ENCODE results near the gene GRK3.
"Not testable (repeated sequence)": the region's sequence is repeated elsewhere in the genome, so short reads cannot be mapped to it uniquely, and the experiment has no call there.

Gene GRK3

GRCh38 chr22:25564320-25564978, at the start of gene GRK3:
GRK3 (plus strand) TSS chr22:25564675; CDS start chr22:25565041, 366 bp downstream.
- peak; percentile 52 for DNase-seq

DNA sequence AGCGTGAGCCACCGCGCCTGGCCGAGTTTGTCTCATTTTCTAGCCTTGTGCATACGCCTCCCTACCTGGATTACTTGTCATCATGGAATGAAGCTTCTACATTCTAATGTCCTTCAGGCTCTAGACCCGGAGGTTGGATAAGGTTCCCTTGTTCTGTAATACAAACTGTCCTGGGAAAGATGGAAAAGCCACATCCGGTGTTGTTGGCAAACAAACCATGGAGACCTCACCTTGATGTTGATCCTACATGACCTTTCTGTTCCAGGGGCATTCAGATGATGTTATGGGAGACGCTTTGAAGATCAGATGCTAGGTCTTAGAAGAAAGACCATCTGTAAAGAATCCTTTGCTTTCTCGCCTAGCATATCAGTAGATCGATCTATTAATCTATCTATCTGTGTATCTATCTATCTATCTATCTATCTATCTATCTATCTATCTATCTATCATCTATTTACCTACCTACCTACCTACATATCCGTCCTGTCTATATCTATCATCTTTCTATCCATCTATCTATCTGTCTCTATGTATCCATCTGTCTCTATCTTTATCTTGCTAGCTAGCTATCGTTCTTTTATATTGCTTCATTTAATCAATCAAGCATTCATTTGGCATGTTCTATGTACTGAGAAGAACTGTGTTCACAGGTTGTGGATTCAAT, 46.3 kb upstream of the GRK3 start:
- no peak for DNase-seq

DNA sequence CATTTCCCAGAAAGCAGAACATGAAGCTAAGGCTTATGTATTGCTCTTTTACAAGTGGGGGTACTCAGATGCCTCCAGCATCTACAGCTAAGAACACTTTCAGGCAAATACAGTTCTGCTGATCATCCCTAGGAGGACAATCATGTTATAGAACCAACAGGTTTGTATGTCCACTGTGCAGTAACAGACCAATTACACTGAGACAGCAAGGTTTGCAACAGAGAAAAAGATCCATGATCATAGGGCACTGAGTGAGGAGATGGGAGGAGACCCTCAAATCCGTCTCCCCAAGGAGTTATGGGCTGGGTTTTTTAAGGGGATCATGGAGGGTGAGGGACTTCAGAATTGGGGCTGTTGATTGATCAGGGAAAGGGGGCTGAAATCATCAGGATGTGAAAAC, 39.1 kb upstream of the GRK3 start:
- DNase-seq: no peak

GRCh38 chr22:25525804-25526584, 38.5 kb upstream of the GRK3 start:
- not testable (repeated sequence) for DNase-seq

DNA sequence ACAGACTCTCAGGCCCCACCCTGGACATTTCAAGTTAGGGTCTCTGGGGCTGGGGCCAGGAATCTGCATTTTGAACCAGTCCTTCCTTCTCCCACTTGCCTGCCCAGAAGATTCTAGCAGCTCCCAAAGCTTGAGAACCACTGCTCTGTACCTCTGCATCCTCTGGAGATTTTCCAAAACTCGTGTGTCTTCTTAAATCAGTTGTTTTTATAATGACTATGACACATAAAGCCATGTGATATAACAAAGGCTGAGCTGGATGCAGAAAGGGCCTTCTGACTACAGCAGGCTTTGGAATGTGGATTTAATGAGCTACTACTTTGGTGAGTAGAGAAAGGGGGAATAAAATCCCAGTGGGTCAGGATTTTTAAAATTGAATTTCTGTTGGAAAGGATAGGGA, 37.5 kb upstream of the GRK3 start:
- not testable (repeated sequence) for DNase-seq

DNA sequence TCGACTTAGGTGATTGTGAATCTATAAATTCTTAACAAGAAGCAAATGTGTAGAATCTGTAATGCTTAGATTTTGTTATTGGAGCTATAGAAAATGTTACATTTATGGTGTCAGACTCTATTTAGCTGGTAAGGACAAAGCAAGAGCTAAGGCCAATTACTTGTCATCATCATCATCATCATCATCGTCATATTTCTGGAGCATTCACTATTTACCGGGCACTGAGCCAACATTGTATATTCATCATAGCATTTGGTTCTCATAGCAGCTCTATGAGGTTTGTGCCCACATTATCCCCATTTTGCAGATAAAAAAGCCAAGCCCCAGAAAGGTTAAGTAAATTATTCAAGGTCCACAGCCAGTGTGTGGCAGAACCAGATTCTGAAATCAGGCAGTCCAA, 36.4 kb upstream of the GRK3 start:
- not testable (repeated sequence) for DNase-seq

- not testable (repeated sequence) for DNase-seq
These were observed 35.4 kb upstream of the GRK3 start for GRCh38 chr22:25529059-25529458.

DNA sequence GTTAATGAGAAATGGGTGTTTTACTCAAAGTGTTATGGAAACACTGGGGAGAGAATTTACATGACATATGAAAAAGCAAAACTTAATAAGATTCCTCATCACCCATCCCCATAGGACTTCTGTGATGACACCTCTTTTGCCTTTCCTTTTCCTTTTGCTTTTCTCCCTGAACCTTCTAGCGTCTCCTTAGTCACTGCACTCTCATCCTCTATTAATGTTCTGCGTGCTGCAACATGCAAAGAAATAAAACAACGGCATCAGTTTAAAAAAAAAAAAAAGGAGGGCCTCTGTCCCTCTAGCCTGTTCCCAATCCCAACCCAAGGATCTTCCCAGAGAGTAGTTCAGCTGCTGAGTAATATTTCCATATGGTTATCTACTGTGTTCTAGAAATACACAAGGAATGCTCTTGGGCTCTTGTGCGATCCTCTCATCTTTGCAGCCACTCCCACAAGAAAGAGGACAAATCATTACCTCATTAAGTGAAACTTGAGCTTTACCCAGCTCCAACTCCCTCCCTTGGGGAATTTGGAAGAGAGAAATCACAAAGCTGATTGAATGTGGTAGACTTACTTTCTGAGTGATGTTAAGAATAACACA, 34.8 kb upstream of the GRK3 start:
- DNase-seq: not testable (repeated sequence)

DNA sequence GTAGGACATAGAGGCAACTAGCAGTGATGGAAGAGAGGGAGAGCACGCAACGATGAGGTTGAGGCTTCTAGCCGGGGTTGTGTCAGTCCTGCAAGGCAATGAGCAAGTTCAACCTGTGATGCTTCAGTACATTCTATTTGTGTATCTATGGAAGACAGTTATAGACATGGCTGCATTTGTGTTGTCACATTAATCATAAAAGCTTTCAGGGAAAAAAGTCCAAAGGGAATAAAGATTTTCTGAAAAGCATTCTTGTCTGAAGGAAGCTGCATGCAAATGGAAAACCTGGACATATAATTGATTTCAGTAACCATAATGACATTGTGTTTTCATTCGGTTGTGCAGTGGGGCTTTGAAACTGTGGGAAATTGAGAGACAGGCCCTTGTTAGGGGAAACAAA, 32.8 kb upstream of the GRK3 start:
- not testable (repeated sequence) for DNase-seq

DNA sequence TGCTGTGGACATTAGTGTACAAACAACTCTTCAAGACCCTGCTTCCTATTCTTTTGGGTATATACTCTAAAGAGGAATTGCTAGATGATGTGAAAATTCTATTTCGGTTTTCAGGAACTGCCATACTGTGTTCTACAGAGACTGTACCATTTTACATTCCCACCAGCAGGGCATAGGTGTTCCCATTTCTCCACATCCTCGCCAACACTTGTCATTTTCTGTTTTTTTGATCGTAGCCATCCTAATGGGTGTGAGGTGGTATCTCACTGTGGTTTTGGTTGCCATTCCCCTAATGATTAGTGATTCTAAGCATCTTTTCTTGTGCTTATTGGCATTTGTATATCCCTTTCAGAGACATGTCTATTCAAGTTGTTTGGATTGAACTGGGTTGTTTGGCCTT, 29.8 kb upstream of the GRK3 start:
- no peak for DNase-seq

GRCh38 chr22:25536589-25536988, 27.9 kb upstream of the GRK3 start:
- DNase-seq: no peak

DNA sequence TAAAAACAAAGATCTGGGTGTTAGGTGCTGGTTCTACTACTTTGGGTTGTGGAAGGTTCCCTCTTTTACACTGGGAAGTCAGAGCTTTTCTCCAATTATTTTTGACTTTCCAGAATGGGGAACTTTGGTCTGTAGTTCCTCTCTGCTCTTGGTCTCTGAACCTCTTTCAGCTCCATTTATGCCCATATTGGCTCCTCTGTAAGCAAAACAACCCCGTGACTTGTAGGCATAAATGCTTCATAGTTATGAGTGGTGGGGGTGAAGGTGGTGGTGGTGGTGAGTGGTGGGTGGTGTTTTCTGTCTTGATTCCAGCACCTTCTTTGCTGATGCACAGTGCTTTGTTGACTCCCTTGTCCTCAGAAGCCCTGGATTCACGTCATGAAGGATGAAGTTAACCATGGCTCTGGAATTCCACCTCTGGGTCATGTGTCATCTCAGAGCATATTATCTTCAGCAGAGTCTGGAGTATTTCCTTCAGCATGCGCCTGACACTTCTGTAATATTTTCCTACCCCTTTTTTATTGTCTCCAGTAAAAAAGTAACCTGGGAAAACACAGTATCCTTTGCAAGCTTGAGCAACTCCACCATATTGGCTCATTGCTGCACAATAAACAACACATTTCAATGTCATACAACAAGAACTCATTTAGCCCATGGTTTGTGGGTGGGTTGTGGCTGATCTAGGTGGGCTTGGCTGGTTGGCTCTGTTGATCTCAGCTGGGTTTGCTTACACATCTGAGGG, 24.1 kb upstream of the GRK3 start:
- no peak for DNase-seq

- no peak for DNase-seq
These were observed 23.4 kb upstream of the GRK3 start for GRCh38 chr22:25540908-25541660.

GRCh38 chr22:25542191-25542590, 22.3 kb upstream of the GRK3 start:
- no peak for DNase-seq

- no peak for DNase-seq
These were observed 21.6 kb upstream of the GRK3 start for GRCh38 chr22:25542720-25543402.

DNA sequence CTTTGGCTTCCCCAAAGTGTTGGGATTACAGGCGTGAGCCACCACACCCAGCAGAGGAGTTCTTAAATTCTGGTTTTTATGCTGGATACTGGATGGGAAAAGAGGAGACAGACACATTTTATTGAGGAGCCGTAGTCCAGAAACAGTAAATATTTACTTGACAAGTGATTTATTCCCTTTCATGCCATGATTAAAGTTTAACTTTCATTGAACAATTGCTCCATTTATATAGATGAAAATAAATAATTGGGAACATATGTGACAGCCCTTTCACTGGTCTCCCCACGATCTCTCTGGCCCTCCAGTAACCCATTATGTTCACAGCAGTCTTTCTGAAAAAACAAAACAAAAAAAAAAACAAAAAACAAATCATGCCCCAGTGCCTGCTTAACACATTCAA, 19.3 kb upstream of the GRK3 start:
- DNase-seq: no peak

- DNase-seq: no peak
These were observed 18.8 kb upstream of the GRK3 start for GRCh38 chr22:25545672-25546071.

GRCh38 chr22:25546242-25546641, 18.2 kb upstream of the GRK3 start:
- DNase-seq: no peak

DNA sequence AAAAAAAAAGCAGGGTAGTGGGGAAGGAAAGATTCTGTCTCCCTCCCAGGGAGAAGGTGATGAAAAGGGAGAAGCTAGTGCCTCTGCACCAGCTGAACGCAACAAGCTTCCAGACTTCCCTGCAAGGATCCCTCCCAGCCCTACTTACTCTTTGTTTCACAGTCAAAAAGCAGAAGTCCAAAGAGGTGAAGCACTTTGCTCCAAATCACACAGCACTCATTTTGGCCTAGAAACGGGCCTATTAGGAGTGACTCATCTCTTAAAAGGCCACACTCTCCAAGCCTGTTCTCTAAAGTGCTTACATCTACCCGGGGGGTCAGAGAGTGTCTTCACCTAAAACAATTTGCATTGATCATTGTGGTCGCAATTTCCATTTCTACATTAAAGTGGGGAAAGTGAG, 17.7 kb upstream of the GRK3 start:
- no peak for DNase-seq

GRCh38 chr22:25548866-25549464, 15.5 kb upstream of the GRK3 start:
- DNase-seq: no peak

DNA sequence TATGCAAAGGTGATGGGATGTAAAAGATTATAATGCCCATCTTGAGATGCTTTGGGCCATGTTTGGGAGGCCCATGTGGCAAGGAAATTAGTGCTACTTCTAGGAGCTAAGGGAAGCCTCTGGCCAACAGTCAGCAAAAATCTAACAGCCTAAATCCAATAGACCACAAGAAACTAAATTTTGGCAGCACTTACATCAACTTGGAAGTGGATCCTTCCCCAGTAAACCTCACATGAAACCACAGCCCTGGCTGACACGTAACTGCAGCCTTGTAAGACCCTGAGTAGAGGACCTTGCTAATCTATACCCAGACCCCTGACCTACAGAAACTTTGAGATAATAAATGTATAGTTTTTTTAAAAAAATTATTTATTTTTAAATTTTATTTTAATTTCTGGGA, 13.1 kb upstream of the GRK3 start:
- DNase-seq: no peak

Measured in activated T-cell treated with anti-CD3 and anti-CD28 coated beads, Interleukin-2, amount 50 U/mL, for 1 hour (primary cell).